Measurements from ENCODE around the gene DAGLA.
A peak's percentile ranks its signal among the peaks of the same experiment; 100 is the strongest.

DNA sequence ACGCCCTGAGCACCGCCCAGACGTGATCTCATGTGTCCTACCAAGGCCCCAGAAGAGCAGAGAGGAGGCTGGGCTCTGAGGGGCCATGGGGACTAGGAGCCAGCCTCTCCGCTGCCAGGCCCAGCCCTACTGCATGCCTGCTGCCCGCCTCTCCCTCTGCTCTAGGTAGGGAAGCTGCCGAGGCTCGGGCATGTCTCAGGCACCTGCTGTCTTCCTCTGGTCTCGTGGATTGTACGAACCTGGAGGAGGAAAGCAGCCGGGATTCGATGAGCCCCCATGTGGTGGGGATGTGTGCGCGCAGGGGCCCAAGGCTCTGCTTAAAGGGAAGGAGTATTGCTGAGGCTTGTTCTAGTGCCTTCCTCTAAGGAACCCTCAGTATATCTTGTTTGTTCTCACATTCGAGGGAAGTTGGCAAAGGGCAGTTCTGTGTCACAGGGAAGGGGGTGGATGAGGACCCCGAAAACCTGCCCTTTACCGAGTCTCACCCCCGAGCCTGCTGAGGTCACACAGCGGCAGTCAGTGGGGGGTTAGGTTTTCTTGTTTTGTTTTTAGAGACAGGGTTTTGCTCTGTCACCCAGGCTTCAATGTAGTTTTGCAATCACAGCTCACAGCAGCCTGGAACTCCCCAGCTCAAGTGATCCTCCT lies 21.2 kb downstream of the DAGLA start:
- TF ChIP-seq, protein P1, sequence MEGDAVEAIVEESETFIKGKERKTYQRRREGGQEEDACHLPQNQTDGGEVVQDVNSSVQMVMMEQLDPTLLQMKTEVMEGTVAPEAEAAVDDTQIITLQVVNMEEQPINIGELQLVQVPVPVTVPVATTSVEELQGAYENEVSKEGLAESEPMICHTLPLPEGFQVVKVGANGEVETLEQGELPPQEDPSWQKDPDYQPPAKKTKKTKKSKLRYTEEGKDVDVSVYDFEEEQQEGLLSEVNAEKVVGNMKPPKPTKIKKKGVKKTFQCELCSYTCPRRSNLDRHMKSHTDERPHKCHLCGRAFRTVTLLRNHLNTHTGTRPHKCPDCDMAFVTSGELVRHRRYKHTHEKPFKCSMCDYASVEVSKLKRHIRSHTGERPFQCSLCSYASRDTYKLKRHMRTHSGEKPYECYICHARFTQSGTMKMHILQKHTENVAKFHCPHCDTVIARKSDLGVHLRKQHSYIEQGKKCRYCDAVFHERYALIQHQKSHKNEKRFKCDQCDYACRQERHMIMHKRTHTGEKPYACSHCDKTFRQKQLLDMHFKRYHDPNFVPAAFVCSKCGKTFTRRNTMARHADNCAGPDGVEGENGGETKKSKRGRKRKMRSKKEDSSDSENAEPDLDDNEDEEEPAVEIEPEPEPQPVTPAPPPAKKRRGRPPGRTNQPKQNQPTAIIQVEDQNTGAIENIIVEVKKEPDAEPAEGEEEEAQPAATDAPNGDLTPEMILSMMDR (conservative IDR thresholded peaks at IDR 0.05), result peak; percentile 38; the same call in 1 of the 2 replicates
- TF ChIP-seq EZH2 (IDR thresholded peaks at IDR 0.05; ENCODE audit: low read depth), result no peak

Data from PC-9 (cell line).